ENCODE data around the gene ALOX5.

Gene ALOX5

DNA sequence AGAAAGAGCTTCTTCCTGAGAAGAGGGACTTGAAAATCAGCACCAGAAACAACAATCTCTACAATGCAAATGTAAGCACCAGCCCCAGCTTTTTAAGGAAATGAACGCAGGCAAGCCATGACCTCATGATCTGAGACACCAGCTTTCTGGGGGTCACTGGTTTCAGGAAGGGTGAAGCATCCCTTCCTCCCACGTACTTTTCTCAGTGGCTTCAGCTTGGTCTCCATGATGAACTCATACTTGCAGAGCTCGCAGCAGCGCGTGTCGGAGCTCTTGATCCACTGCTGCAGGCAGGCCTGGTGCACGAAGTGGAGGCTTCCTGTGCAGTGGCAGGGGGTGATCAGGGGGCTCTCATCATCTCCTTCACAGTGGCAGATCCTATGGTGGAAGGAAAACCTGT lies 87.0 kb downstream of the ALOX5 start:
- Histone ChIP-seq H3K9ac (ENCODE audit: low read length) (no peak overlapping the region), H3K36me3 (ENCODE audit: control insufficient read depth, insufficient read depth, low read length) (peaks cover 17% of the 10 kb centered on the region), H3K4me3 (ENCODE audit: low read length) (no peak overlapping the region), H3K27ac (ENCODE audit: low read depth, low read length) (no peak overlapping the region), H3K27me3 (ENCODE audit: control insufficient read depth, insufficient read depth, low read length) (no peaks in the 10 kb centered on the region), H3K4me1 (ENCODE audit: control insufficient read depth, insufficient read depth, low read length) (no peaks in the 10 kb centered on the region)

DNA sequence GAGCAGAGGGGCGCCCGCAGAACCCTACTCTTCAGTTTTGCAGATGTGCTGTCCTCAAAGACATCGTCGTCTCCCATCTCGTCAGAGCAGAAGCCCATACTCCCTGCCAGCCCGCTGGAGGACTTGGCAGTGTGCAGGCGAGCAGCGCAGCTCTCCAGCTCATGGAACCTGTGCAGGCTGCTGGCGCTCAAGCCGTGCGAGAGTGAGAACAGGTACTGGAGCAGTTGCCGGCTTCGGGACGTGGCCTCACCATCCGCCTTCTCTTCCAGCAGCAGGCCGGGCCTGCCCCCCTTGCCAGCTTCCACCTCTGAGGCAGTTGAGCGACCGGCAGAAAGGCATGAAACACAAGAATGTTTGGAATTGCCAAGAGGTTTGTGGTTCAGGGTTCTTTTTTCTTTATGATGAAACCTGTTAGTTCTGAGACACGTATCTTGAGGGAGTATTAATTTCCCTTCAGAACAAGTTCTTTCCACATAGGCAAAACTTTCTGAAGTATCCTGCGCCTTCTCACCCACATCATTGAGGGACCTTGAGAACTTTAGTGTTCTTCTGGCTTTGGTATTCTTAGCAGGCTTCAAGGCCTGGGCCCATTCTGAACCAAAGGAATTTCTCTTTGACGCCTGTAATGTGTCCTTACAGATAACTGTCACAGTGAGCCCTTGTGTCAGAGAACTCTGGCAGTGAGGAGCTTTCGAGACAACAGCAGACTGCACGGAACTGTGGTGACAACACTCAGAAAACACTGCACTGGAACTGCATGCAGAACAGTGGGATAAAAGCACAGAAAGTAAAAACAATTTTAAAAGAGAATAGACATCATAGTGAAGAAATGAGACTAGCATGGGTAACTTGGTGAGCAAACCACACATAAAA lies 89.5 kb downstream of the ALOX5 start:
- Histone ChIP-seq H3K27me3 (ENCODE audit: control insufficient read depth, insufficient read depth, low read length) (no peaks in the 10 kb centered on the region), H3K36me3 (ENCODE audit: control insufficient read depth, insufficient read depth, low read length) (peaks cover 15% of the 10 kb centered on the region), H3K9ac (ENCODE audit: low read length) (no peak overlapping the region), H3K4me3 (ENCODE audit: low read length) (no peak overlapping the region), H3K4me1 (ENCODE audit: control insufficient read depth, insufficient read depth, low read length) (no peaks in the 10 kb centered on the region), H3K27ac (ENCODE audit: low read depth, low read length) (no peak overlapping the region)

DNA sequence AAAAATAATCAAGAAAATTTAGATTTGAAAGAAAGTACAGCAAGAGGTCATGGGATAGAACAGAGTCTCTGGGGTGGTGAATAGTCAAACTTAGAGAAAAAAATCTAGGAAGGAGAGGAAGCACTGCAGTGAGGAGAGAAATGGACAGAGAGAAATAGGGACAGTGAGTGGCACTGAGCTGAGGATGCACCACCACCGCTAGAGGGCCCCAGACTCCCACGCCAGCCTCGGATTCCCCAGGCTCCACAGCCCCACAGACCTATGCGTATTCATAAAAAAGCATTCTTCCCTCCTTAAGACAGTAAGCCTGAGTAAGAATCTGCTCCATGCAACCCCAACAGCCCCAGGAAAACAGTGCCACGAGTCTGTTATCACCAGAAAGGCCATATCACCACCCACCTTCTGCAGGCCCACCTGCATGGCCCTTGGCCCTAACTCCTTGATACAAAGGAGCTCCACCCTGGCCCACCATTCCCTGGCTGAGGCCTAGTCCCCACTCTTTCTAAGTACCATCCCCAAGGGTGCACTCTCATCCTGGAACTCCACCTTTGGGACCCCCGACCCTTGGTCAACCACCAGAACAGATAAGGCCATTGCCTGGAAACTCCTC lies 91.0 kb downstream of the ALOX5 start:
- Histone ChIP-seq H3K4me1 (ENCODE audit: control insufficient read depth, insufficient read depth, low read length) (no peaks in the 10 kb centered on the region), H3K9ac (ENCODE audit: low read length) (no peak overlapping the region), H3K27ac (ENCODE audit: low read depth, low read length) (no peak overlapping the region)

GRCh38 chr10:45466784-45467183 lies 92.8 kb downstream of the ALOX5 start:
- peaks cover 6% of the 10 kb centered on the region for H3K36me3 ChIP-seq (ENCODE audit: control insufficient read depth, insufficient read depth, low read length)
- H3K27me3 ChIP-seq (ENCODE audit: control insufficient read depth, insufficient read depth, low read length), result no peaks in the 10 kb centered on the region
- no peak overlapping the region for H3K9ac ChIP-seq (ENCODE audit: low read length)
- H3K4me3 ChIP-seq (ENCODE audit: low read length), result no peak overlapping the region
- no peak overlapping the region for H3K27ac ChIP-seq (ENCODE audit: low read depth, low read length)
- H3K4me1 ChIP-seq (ENCODE audit: control insufficient read depth, insufficient read depth, low read length), result peaks cover 8% of the 10 kb centered on the region

More for the DNA sequence above, 91.0 kb downstream of the ALOX5 start:
- peaks cover 10% of the 10 kb centered on the region for H3K36me3 ChIP-seq (ENCODE audit: control insufficient read depth, insufficient read depth, low read length)
- H3K4me3 ChIP-seq (ENCODE audit: low read length), result no peak overlapping the region
- H3K27me3 ChIP-seq (ENCODE audit: control insufficient read depth, insufficient read depth, low read length), result no peaks in the 10 kb centered on the region

GRCh38 chr10:45468079-45468478 lies 94.1 kb downstream of the ALOX5 start:
- H3K4me3 ChIP-seq (ENCODE audit: low read length), result no peak overlapping the region
- H3K36me3 ChIP-seq (ENCODE audit: control insufficient read depth, insufficient read depth, low read length), result peaks cover 3% of the 10 kb centered on the region
- H3K9ac ChIP-seq (ENCODE audit: low read length), result no peak overlapping the region
- H3K27ac ChIP-seq (ENCODE audit: low read depth, low read length), result no peak overlapping the region
- H3K4me1 ChIP-seq (ENCODE audit: control insufficient read depth, insufficient read depth, low read length), result peaks cover 10% of the 10 kb centered on the region
- H3K27me3 ChIP-seq (ENCODE audit: control insufficient read depth, insufficient read depth, low read length), result no peaks in the 10 kb centered on the region

DNA sequence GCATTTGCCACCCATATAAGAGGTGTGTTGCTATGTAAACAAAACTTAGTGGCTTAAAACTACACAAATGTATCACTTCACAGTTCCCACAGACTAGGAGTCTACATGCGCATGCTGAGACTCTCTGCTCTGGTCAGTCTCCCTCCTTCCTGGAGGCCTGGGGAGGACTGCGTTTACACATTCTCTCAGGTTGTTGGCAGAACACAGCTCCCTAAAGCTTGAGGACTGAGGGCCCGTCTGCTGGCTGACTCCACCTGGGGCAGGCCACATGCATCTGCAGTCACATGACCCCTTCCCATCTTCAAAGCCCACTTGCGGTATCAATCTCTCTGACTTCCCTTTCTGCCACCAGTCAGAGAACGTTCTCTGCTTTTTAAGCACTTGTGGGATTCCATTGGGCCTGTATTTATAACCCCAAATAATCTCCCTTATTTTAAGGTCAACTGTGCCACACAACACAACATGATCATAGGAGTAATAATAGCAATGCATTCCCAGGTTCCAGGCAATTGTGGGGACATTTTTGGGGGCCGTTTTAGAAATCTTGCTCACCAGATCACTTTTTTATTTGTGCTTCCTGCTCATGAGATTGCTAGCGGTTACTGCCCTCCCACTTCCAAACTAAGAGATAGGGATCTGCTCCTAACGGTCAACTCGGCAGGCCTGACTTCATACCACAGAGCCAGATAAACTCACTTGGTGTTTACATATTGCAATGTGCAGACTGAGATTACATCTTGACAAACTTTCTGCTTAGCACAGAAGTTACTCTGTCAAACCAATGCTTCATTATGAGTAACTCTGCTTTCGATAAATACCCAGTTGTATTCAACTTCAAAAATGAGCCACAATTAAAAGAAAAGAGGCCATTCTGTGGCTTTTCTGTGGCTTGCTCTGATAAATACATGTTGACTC lies 96.3 kb downstream of the ALOX5 start:
- Histone ChIP-seq H3K4me1 (ENCODE audit: control insufficient read depth, insufficient read depth, low read length) (peaks cover 10% of the 10 kb centered on the region), H3K27ac (ENCODE audit: low read depth, low read length) (no peak overlapping the region), H3K4me3 (ENCODE audit: low read length) (no peak overlapping the region), H3K9ac (ENCODE audit: low read length) (no peak overlapping the region), H3K27me3 (ENCODE audit: control insufficient read depth, insufficient read depth, low read length) (no peaks in the 10 kb centered on the region), H3K36me3 (ENCODE audit: control insufficient read depth, insufficient read depth, low read length) (no peaks in the 10 kb centered on the region)

DNA sequence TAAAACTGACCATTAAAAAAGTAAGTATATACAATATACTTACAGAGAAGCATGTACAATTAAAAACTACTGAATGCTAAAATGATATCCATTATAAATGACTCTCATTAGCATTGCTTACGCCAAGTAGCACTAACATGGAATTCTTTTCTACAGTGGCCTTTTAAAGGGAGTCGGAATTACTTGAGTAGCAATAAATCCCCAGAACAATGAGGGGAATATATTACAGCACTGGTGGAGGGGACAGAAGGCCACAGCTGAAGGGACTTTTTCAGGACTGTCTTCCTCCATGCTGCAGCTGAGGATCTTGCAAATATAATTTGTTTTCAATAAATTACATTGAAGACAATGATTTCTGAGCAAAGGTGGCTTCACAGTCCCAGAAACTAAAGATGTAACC lies 97.0 kb downstream of the ALOX5 start:
- H3K4me3 ChIP-seq (ENCODE audit: low read length), result no peak overlapping the region
- peaks cover 10% of the 10 kb centered on the region for H3K4me1 ChIP-seq (ENCODE audit: control insufficient read depth, insufficient read depth, low read length)
- H3K36me3 ChIP-seq (ENCODE audit: control insufficient read depth, insufficient read depth, low read length), result peaks cover under 1% of the 10 kb centered on the region
- no peak overlapping the region for H3K9ac ChIP-seq (ENCODE audit: low read length)
- H3K27ac ChIP-seq (ENCODE audit: low read depth, low read length), result no peak overlapping the region
- no peaks in the 10 kb centered on the region for H3K27me3 ChIP-seq (ENCODE audit: control insufficient read depth, insufficient read depth, low read length)

DNA sequence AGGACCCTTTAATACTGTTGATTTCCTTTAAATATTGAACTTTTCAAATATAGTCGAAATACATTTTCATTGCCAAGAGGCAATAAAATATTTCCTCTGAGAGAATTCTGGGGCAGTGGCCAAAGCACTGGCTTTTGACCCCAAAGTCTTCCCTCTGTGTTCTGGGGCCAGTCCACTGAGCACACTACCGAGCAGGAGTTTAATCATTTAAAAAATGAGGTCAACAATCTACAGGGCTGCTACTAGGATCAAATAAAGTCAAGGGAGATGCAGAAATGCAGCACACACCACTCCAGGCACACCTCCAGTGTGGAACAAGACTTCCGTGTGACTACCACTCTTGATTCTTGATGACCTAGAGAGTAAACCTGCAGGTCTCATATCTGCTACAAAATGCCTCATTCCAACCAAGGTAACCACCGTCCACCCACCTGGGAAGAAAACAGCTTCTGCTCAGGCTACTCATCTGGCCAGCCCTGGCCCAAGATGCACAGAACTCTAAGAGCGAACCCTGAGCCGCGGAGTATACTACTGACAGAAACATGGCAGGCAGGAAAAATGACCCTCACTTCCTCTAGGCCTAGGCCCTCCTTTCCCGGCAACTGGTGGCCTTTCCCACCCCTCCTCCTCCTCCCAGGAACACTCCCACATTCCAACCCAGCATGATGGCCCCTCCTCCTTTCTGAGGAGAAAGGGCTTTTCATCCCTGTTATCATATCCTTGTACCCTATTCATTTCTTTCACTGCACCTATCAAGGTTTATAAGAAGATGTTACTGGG lies 97.7 kb downstream of the ALOX5 start:
- no peak overlapping the region for H3K4me3 ChIP-seq (ENCODE audit: low read length)

GRCh38 chr10:45473126-45473525 lies 99.1 kb downstream of the ALOX5 start:
- Histone ChIP-seq H3K4me1 (ENCODE audit: control insufficient read depth, insufficient read depth, low read length) (peaks cover 10% of the 10 kb centered on the region), H3K27me3 (ENCODE audit: control insufficient read depth, insufficient read depth, low read length) (no peaks in the 10 kb centered on the region), H3K9ac (ENCODE audit: low read length) (no peak overlapping the region), H3K27ac (ENCODE audit: low read depth, low read length) (no peak overlapping the region), H3K4me3 (ENCODE audit: low read length) (no peak overlapping the region), H3K36me3 (ENCODE audit: control insufficient read depth, insufficient read depth, low read length) (peaks cover 2% of the 10 kb centered on the region)

More for the DNA sequence above, 97.7 kb downstream of the ALOX5 start:
- Histone ChIP-seq H3K27ac (ENCODE audit: low read depth, low read length) (no peak overlapping the region), H3K4me1 (ENCODE audit: control insufficient read depth, insufficient read depth, low read length) (peaks cover 10% of the 10 kb centered on the region), H3K27me3 (ENCODE audit: control insufficient read depth, insufficient read depth, low read length) (no peaks in the 10 kb centered on the region), H3K9ac (ENCODE audit: low read length) (no peak overlapping the region), H3K36me3 (ENCODE audit: control insufficient read depth, insufficient read depth, low read length) (peaks cover 2% of the 10 kb centered on the region)

DNA sequence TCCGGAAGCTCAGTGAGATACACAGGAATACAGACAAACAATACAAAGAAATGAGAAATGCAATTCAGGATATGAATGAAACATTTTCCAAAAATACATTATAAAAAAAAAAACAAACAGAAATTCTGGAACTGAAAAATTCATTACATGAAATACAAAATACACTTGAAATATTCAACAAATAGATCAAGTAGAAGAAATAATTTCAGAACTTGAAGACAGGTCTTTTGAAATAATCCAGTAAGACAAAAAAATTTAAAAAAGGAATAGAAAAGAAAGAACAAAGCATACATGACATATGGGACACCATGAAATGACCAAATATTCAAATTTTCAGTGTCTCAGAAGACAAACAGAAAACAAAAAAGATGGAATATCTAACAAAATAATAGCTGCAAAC lies 102.5 kb downstream of the ALOX5 start:
- no peak overlapping the region for H3K9ac ChIP-seq (ENCODE audit: low read length)
- H3K27ac ChIP-seq (ENCODE audit: low read depth, low read length), result no peak overlapping the region

GRCh38 chr10:45480294-45480693 lies 106.3 kb downstream of the ALOX5 start:
- H3K4me3 ChIP-seq (ENCODE audit: low read length), result no peak overlapping the region
- H3K27me3 ChIP-seq (ENCODE audit: control insufficient read depth, insufficient read depth, low read length), result no peaks in the 10 kb centered on the region
- H3K36me3 ChIP-seq (ENCODE audit: control insufficient read depth, insufficient read depth, low read length), result peaks cover 9% of the 10 kb centered on the region
- H3K4me1 ChIP-seq (ENCODE audit: control insufficient read depth, insufficient read depth, low read length), result no peaks in the 10 kb centered on the region
- no peak overlapping the region for H3K27ac ChIP-seq (ENCODE audit: low read depth, low read length)
- H3K9ac ChIP-seq (ENCODE audit: low read length), result no peak overlapping the region

More for the DNA sequence above, 102.5 kb downstream of the ALOX5 start:
- Histone ChIP-seq H3K4me1 (ENCODE audit: control insufficient read depth, insufficient read depth, low read length) (peaks cover 2% of the 10 kb centered on the region), H3K4me3 (ENCODE audit: low read length) (no peak overlapping the region), H3K36me3 (ENCODE audit: control insufficient read depth, insufficient read depth, low read length) (peaks cover 2% of the 10 kb centered on the region), H3K27me3 (ENCODE audit: control insufficient read depth, insufficient read depth, low read length) (no peaks in the 10 kb centered on the region)
